Superior temporal gyrus (tissue), 1 donor: ENCODE measurements around the gene SFMBT1.

Experiments
- DNase-seq: peaks from one replicate; pipeline ENCODE4 v3.0.0-alpha.2; 2016; ENCODE audit errors: extremely low spot score

Gene SFMBT1

DNA sequence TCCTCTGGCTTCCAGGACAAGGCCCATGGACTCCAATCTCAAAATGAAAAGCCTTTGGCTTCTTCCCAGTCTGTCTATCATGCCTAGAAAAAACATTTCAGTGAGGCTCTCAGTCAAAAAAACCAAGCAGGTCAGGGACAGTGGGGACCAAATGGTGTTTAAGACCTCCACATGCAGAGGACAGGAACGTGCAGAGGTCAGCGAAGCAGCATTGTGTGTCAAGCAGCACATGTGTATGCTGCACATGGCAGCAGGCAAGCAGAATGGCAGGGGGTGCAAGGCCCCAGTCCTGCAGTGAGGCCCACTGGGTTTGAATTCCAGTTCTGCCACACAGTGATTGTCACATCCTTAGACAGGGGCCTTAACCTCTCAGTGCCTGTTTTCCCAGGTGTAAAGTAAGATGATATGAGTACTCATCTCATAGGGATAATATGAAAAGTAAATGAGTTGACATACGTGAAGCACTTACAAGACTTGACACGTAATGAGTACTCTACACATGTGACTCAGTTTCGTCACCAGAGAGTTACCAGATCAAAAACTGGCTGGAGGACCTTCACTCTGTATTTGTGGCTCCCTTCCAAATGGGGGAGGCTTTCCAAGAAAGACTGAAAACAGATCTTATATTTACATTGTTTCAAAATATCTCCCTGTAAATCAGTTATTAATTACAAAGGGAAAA, 159.7 kb downstream of the SFMBT1 start:
- DNase-seq = no peak

DNA sequence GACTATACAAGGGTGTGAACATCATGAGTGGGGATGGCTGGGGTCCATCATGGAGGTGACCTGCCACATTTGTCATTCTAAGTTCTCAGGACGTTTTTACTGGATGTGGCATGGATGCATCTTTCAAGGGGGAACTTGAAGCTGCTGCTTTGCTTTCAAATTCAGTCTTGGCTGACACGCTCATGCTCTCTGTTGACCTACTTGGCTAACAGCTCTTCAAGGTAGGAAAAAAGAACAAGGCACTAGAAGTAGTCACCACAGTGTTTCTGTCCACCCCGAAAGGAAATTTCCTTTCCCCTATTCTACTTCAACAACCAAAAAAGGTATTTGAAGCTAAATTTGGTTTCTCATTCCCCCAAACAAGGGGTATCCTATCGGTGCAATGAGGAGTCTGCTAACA, 163.5 kb downstream of the SFMBT1 start:
- no peak for DNase-seq

DNA sequence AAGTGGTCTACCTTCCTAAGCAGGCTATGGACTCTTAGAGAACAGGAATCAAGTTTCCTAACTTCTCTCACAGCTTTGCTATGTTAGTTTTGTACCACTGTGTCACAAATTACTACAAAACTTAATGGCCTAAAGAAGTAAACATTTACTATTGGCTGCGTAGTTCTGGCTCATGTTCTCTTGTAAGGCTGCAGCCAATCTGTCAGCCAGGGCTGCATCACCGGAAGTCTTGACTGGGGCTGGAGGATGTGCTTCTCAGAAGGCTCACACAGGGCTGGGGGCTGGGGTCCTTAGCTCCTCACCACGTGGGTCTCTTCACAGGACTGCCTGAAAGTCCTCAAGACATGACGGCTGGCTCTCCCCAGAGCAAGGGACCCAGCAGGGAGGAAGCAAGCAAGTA, 164.0 kb downstream of the SFMBT1 start:
- no peak for DNase-seq

- no peak for DNase-seq
Observed at GRCh38 chr3:52880474-52880873, 165.4 kb downstream of the SFMBT1 start.

DNA sequence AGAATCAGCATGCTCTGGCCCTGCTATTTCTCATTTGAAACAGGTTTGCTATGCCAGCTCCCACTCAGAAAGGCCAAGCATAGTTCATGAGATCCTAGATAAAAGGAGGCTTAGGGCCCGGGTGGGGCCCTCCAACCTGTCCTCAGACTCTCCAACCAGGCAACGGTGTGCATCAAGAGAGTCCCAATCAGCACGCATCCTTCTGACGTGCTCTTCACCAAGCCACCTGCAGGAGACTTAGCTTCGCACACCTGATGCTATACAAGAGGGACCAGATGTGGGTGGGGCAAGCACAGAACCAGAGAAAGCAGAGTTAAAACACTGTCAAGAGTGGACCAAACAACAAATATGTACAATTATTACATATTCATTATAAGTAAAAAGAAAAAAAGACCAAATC, 165.8 kb downstream of the SFMBT1 start:
- no peak for DNase-seq

DNA sequence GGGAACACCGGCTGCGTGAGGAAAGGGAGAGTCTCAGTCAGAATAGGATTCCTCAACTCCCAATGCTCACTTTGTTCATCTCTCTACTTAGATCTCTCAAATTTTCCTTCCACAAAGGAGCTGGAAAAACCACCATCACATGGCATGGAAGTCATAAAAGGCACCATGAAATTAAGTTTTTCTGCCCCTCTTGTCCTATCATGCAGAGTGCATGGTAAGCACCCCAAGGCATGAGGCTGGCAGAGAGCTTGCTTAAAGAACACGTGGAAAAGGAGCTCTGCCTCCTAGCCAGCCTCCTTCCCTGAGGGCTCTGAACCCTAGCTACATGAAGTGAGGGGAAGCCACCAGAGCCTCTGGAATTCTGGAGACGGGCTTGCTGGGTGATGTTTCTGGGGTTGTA, 166.3 kb downstream of the SFMBT1 start:
- no peak for DNase-seq

DNA sequence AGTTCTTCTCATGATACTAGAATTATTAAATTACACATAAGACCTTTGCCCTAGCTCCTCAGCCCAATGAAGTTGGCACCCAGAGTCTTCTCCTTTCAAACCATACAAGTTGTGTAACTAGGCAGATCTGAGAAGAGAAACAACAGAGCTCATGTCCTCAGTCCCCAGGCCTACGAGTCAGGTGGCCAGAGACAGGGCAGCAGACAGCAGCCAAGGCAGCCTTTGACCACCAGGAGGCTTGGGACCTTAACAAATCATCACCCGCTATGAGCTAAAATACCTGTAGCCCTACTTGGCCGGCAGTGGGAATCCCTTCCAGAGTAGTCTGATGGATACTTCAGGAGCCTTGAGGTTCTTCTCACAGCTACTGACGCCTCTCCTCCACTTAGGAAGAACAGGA, 166.8 kb downstream of the SFMBT1 start:
- no peak for DNase-seq

DNA sequence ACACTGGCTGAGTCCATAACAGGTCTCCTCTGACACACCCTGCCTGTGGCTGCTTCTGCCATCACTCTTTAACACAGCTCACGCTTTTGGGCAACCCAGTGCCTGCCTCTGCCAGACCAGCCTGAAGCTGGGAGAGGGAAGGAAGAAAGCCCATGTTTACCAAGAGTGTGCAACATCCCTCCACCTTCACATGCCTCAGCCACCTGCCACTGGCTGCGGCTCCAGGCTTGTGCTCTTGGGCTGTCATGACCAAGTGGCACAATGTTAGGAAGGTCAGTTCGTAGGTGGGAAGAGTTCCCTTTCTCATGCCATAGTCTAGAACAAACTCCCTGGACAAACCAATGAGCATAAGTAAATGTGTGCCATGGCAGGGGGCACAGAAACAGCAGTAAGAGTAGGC, 168.8 kb downstream of the SFMBT1 start:
- no peak for DNase-seq

GRCh38 chr3:52874864-52875587, 170.8 kb downstream of the SFMBT1 start:
- DNase-seq = no peak

GRCh38 chr3:52874160-52874701, 171.6 kb downstream of the SFMBT1 start:
- no peak for DNase-seq

DNA sequence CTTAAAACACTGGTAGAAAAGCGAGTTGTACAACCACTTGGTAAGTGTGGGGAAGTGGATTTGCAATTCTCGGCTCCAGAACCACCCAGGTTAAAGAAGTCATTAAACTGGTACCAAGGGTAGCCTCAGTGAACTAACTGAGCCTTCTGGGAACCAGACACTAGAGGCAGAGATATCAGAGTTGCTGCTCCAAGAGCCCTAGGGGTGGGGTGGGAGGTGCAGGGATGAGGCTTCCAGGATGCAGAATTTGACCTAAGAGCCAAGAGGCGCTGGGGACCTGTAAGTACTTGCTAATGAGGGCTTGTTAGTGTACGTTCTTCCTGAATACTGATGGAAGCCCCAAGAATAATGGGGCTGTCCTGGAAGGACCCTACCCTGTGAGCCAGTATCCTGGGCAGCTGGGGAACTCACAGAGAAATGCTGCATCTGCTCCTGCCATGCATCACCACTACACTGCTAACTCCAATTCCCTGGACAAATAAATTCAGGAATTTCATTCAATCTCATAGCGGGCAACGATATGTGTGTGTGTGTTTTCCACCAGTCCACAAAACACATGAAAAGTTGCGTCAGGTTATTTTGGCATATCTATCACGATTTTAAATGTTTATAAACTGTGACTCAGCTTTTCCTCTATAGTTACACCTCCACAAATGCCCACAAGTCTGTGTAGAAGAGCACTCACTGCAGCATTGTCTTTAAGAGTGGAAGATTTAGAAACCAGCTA, 172.3 kb downstream of the SFMBT1 start:
- DNase-seq = peak; percentile 42

- no peak for DNase-seq
Observed at GRCh38 chr3:52872245-52872644, 173.6 kb downstream of the SFMBT1 start.

- DNase-seq = no peak
Observed at GRCh38 chr3:52871761-52872160, 174.1 kb downstream of the SFMBT1 start.

DNA sequence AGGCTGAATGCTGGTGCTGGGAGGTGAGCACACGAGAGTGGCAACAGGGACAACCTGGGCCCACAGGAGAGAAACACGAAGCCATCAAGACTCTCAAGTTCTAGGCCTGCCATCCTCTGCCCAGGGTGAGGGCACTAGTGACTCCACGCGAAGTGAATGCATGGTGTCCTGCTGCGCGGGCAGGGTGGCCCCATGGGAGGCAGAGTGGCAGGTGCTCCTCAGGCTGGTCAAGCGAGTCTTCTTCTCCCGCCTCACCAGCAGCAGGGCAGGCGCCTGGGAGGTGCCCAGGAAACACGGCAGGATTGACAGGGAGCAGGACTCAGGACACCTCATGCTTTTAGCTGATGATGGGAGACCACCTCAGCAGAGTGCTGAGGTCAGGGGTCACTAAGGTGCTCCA, 175.4 kb downstream of the SFMBT1 start:
- no peak for DNase-seq

DNA sequence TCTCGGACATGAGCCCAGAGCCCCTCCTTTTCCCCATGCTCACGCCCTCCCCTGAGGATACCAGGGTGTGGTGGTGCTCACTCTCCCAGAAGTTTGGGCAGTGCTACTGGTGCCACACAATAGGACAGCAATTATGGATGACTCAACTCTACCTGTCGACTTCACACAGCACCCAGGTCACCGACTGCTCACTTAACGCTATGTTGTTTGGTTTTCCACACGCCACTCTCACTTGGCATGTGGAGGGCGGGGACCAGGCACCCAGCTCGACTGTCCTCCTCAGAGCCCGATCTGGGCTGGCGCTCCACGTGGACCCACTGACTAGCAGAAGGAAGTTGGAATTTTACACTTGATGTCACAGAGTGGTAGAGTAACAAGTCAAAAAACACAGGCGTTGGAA, 179.4 kb downstream of the SFMBT1 start:
- no peak for DNase-seq

GRCh38 chr3:52865994-52866393, 179.9 kb downstream of the SFMBT1 start:
- peak; percentile 35 for DNase-seq

DNA sequence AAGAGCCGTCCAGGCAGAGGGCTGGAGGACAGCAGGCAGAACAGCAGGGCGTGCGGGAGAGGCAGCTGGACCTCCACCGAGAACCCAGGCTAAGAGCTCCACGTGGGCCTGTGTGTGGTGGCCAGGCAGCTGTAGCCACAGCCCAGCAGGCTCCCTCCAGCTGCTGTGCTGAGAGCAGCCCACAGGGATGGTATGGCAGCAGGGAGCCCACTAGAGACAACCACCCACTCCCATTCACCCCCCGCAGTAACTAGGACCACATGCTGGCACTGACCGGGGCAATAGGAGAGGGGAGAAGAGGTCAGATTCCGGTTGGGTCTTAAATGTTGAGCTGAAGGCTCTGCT, 185.5 kb downstream of the SFMBT1 start:
- DNase-seq = no peak

DNA sequence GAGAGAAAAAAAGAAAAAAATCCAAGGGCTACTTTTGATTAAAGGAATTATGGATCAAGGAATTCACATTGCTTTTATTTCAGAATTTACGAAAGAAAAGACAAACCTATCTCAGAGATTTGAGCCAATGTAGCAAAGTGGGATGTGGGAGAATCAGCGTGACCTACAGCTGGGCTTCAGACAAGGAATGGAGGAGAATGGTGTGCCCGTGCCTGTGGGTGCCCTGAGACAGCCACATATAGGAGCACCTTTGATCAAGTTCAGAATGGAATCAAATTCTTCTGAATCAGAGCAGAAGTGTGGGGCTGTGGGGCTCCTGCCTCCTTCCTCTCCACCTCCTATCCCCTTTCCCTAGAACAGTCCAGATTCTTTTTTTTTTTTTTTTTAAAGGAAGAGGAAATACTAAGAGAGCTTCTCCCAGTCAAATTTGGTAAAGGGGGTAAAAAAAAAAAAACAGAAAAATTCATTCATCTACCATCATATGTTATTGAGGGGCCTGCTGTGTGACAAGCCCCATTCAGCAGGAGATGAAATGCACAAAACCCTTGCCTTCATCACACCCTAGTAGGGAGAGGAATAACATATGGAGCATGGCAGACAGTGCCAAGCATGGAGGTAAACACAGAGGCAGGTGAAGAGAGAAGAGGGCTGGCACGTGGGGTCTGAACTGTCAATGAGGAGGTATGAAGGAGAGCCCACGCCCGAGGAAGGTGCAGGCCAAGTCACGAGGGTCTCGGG, 186.0 kb downstream of the SFMBT1 start:
- DNase-seq = no peak

DNA sequence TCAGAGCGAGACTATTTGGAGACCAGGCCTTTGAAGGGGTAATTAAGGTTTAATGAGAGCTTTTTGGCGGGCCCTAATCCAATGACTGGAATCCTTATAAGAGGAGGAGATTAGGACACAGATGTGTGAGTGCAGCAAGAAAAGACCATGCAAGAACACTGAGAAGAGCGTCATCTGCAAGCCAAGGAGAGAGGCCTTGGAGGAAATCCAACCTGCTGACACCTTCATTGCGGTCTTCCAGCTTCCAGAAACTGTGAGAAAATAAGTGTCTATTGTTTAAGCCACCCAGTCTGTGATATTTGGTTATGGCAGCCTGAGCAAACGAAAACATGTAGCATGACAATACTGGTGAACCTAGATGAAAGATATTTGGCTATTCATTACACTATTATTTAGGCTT, 188.0 kb downstream of the SFMBT1 start:
- no peak for DNase-seq

- DNase-seq = no peak
Observed at GRCh38 chr3:52857133-52857532, 188.7 kb downstream of the SFMBT1 start.

DNA sequence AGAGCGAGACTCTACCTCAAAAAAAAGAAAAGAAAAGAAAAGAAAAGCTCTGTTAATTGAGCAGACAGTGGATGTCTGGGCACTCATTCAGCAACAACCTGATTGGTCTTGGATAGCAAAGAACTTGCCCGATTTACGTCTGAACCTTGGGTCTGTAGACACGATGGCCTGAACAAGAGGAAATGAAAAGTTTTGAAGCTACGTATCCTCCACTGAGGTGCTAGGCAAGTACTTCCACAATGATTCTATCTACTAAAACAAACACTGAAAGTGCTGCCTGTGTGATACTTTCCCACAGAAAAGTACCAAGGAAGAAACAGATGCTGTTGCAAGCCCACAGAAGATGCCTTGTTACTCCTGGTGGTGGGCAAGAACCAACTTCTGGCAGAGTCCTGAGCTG, 189.2 kb downstream of the SFMBT1 start:
- DNase-seq = no peak

DNA sequence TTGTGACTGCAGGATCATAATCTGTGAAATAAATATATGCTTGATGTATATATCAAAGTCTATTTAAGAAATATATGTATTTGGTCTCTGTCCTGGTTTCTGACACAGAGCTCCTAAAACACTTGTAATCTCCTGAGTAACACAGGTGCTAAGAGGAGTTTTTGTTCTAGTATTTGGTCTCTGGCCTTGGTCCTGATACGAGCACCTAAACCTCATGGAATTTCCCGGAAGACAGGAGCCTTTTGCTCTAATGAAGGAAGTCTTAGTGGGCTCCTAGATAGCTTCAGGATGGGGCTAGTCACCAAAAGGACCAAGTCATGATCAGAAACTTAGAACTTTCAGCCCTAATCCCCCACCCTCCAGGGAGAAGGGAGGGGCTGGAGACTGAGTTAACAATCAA, 191.9 kb downstream of the SFMBT1 start:
- no peak for DNase-seq
